ENCODE measurements around the gene KDM1B. TPM values are rescaled to one million over a fixed set of nuclear protein-coding genes. Genes with fewer than 3 reads are reported as not detected.
A peak's percentile ranks its signal among the peaks of the same experiment; 100 is the strongest.

The KDM1B gene
- polyA plus RNA-seq, 4 donors, result 7.0 to 12.1 (median 9.6) TPM

GRCh38 chr6:18186540-18187250, 31.5 kb downstream of the KDM1B start:
- DNase-seq (no peak), FAIRE-seq (no peak)
- Histone ChIP-seq H3K36me3 (ENCODE audit: control insufficient read depth in 3 of 3, insufficient read depth in 2 of 3, low read depth in 1 of 3, low read length in 3 of 3) (peaks cover 3 to 6% (median 4%) of the 10 kb centered on the region in 3 donors), H3K27me3 (ENCODE audit: control insufficient read depth in 3 of 3, insufficient read depth in 3 of 3, low read length in 3 of 3) (no peaks in the 10 kb centered on the region), H3K4me1 (ENCODE audit: control insufficient read depth in 3 of 3, insufficient read depth in 2 of 3, low read depth in 1 of 3, low read length in 2 of 3) (no peaks in the 10 kb centered on the region), H3K4me3 (ENCODE audit: low read depth in 1 of 3, low read length in 3 of 3) (no peak overlapping the region), H3K9me3 (ENCODE audit: control insufficient read depth in 2 of 2, insufficient read depth in 1 of 2, low read depth in 1 of 2, low read length in 1 of 2) (no peaks in the 10 kb centered on the region), H3K27ac (ENCODE audit: low read depth in 1 of 3, low read length in 2 of 3) (no peak overlapping the region)
- WGBS, 3 donors, result 87 to 95% (median 88%) methylated on average over 4 of the region's 4 CpGs

- peaks cover 3 to 12% (median 4%) of the 10 kb centered on the region in 3 donors for H3K36me3 ChIP-seq (ENCODE audit: control insufficient read depth in 3 of 3, insufficient read depth in 2 of 3, low read depth in 1 of 3, low read length in 3 of 3)
- WGBS, 3 donors, result 93 to 97% (median 95%) methylated on average over 10 of the region's 10 CpGs
- H3K4me3 ChIP-seq (ENCODE audit: low read depth in 1 of 3, low read length in 3 of 3), result no peak overlapping the region
- H3K27me3 ChIP-seq (ENCODE audit: control insufficient read depth in 3 of 3, insufficient read depth in 3 of 3, low read length in 3 of 3), result no peaks in the 10 kb centered on the region
- no peak for DNase-seq
- FAIRE-seq, result no peak
- H3K27ac ChIP-seq (ENCODE audit: low read depth in 1 of 3, low read length in 2 of 3), result no peak overlapping the region
- no peaks in the 10 kb centered on the region for H3K4me1 ChIP-seq (ENCODE audit: control insufficient read depth in 3 of 3, insufficient read depth in 2 of 3, low read depth in 1 of 3, low read length in 2 of 3)
- no peaks in the 10 kb centered on the region for H3K9me3 ChIP-seq (ENCODE audit: control insufficient read depth in 2 of 2, insufficient read depth in 1 of 2, low read depth in 1 of 2, low read length in 1 of 2)
These were observed 32.5 kb downstream of the KDM1B start for GRCh38 chr6:18187701-18188100.

- Histone ChIP-seq H3K27me3 (ENCODE audit: control insufficient read depth in 3 of 3, insufficient read depth in 3 of 3, low read length in 3 of 3) (no peaks in the 10 kb centered on the region), H3K9me3 (ENCODE audit: control insufficient read depth in 2 of 2, insufficient read depth in 1 of 2, low read depth in 1 of 2, low read length in 1 of 2) (no peaks in the 10 kb centered on the region), H3K4me3 (ENCODE audit: low read depth in 1 of 3, low read length in 3 of 3) (no peak overlapping the region), H3K27ac (ENCODE audit: low read depth in 1 of 3, low read length in 2 of 3) (no peak overlapping the region), H3K36me3 (ENCODE audit: control insufficient read depth in 3 of 3, insufficient read depth in 2 of 3, low read depth in 1 of 3, low read length in 3 of 3) (peaks cover 3 to 17% (median 6%) of the 10 kb centered on the region in 3 donors), H3K4me1 (ENCODE audit: control insufficient read depth in 3 of 3, insufficient read depth in 2 of 3, low read depth in 1 of 3, low read length in 2 of 3) (no peaks in the 10 kb centered on the region)
- no peak for DNase-seq
- WGBS, 3 donors, result 74 to 92% (median 91%) methylated on average over 2 of the region's 2 CpGs
- no peak for FAIRE-seq
These were observed 34.0 kb downstream of the KDM1B start for GRCh38 chr6:18189196-18189595.

- no peak for FAIRE-seq
- peaks cover 2 to 18% (median 6%) of the 10 kb centered on the region in 3 donors for H3K36me3 ChIP-seq (ENCODE audit: control insufficient read depth in 3 of 3, insufficient read depth in 2 of 3, low read depth in 1 of 3, low read length in 3 of 3)
- no peak for DNase-seq
- H3K9me3 ChIP-seq (ENCODE audit: control insufficient read depth in 2 of 2, insufficient read depth in 1 of 2, low read depth in 1 of 2, low read length in 1 of 2), result no peaks in the 10 kb centered on the region
- H3K4me1 ChIP-seq (ENCODE audit: control insufficient read depth in 3 of 3, insufficient read depth in 2 of 3, low read depth in 1 of 3, low read length in 2 of 3), result no peaks in the 10 kb centered on the region
- no peak overlapping the region for H3K4me3 ChIP-seq (ENCODE audit: low read depth in 1 of 3, low read length in 3 of 3)
- no peak overlapping the region for H3K27ac ChIP-seq (ENCODE audit: low read depth in 1 of 3, low read length in 2 of 3)
- no peaks in the 10 kb centered on the region for H3K27me3 ChIP-seq (ENCODE audit: control insufficient read depth in 3 of 3, insufficient read depth in 3 of 3, low read length in 3 of 3)
- WGBS, 3 donors, result 96 to 99% (median 96%) methylated on average over 3 of the region's 3 CpGs
These were observed 36.8 kb downstream of the KDM1B start for GRCh38 chr6:18192026-18192425.

GRCh38 chr6:18203786-18204185, 48.6 kb downstream of the KDM1B start:
- H3K4me3 ChIP-seq (ENCODE audit: low read depth in 1 of 3, low read length in 3 of 3), result no peak overlapping the region
- no peak for FAIRE-seq
- H3K36me3 ChIP-seq (ENCODE audit: control insufficient read depth in 3 of 3, insufficient read depth in 2 of 3, low read depth in 1 of 3, low read length in 3 of 3), result peaks cover 0 to 43% (median 5%) of the 10 kb centered on the region in 3 donors
- 90 to 96% (median 92%) methylated on average over 6 of the region's 6 CpGs for WGBS, 3 donors
- DNase-seq, result no peak
- H3K9me3 ChIP-seq (ENCODE audit: control insufficient read depth in 2 of 2, insufficient read depth in 1 of 2, low read depth in 1 of 2, low read length in 1 of 2), result no peaks in the 10 kb centered on the region
- H3K27ac ChIP-seq (ENCODE audit: low read depth in 1 of 3, low read length in 2 of 3), result no peak overlapping the region
- H3K4me1 ChIP-seq (ENCODE audit: control insufficient read depth in 3 of 3, insufficient read depth in 2 of 3, low read depth in 1 of 3, low read length in 2 of 3), result no peaks in the 10 kb centered on the region
- H3K27me3 ChIP-seq (ENCODE audit: control insufficient read depth in 3 of 3, insufficient read depth in 3 of 3, low read length in 3 of 3), result no peaks in the 10 kb centered on the region

- 94 to 98% (median 95%) methylated on average over 8 of the region's 8 CpGs for WGBS, 3 donors
- Histone ChIP-seq H3K36me3 (ENCODE audit: control insufficient read depth in 3 of 3, insufficient read depth in 2 of 3, low read depth in 1 of 3, low read length in 3 of 3) (peaks cover 2 to 38% (median 7%) of the 10 kb centered on the region in 3 donors), H3K4me3 (ENCODE audit: low read depth in 1 of 3, low read length in 3 of 3) (no peak overlapping the region), H3K9me3 (ENCODE audit: control insufficient read depth in 2 of 2, insufficient read depth in 1 of 2, low read depth in 1 of 2, low read length in 1 of 2) (no peaks in the 10 kb centered on the region), H3K4me1 (ENCODE audit: control insufficient read depth in 3 of 3, insufficient read depth in 2 of 3, low read depth in 1 of 3, low read length in 2 of 3) (no peaks in the 10 kb centered on the region), H3K27me3 (ENCODE audit: control insufficient read depth in 3 of 3, insufficient read depth in 3 of 3, low read length in 3 of 3) (no peaks in the 10 kb centered on the region), H3K27ac (ENCODE audit: low read depth in 1 of 3, low read length in 2 of 3) (no peak overlapping the region)
- FAIRE-seq, result no peak
- DNase-seq, result no peak
These were observed 49.5 kb downstream of the KDM1B start for GRCh38 chr6:18204691-18205090.

- DNase-seq (no peak), FAIRE-seq (no peak)
- Histone ChIP-seq H3K27ac (ENCODE audit: low read depth in 1 of 3, low read length in 2 of 3) (no peak overlapping the region), H3K9me3 (ENCODE audit: control insufficient read depth in 2 of 2, insufficient read depth in 1 of 2, low read depth in 1 of 2, low read length in 1 of 2) (no peaks in the 10 kb centered on the region), H3K4me3 (ENCODE audit: low read depth in 1 of 3, low read length in 3 of 3) (no peak overlapping the region), H3K27me3 (ENCODE audit: control insufficient read depth in 3 of 3, insufficient read depth in 3 of 3, low read length in 3 of 3) (no peaks in the 10 kb centered on the region), H3K4me1 (ENCODE audit: control insufficient read depth in 3 of 3, insufficient read depth in 2 of 3, low read depth in 1 of 3, low read length in 2 of 3) (peaks cover 0 to 2% (median 0%) of the 10 kb centered on the region in 3 donors), H3K36me3 (ENCODE audit: control insufficient read depth in 3 of 3, insufficient read depth in 2 of 3, low read depth in 1 of 3, low read length in 3 of 3) (peaks cover 2 to 36% (median 5%) of the 10 kb centered on the region in 3 donors)
- WGBS, 3 donors, result 89 to 97% (median 93%) methylated on average over 6 of the region's 6 CpGs
These were observed 51.4 kb downstream of the KDM1B start for GRCh38 chr6:18206591-18206990.

- FAIRE-seq, result no peak
- WGBS, 3 donors, result 73 to 87% (median 82%) methylated on average over 8 of the region's 8 CpGs
These were observed 52.2 kb downstream of the KDM1B start for GRCh38 chr6:18207438-18207837.

GRCh38 chr6:18207949-18208348, 52.7 kb downstream of the KDM1B start:
- DNase-seq, result no peak
- H3K27me3 ChIP-seq (ENCODE audit: control insufficient read depth in 3 of 3, insufficient read depth in 3 of 3, low read length in 3 of 3), result no peaks in the 10 kb centered on the region
- no peak overlapping the region for H3K4me3 ChIP-seq (ENCODE audit: low read depth in 1 of 3, low read length in 3 of 3)
- no peak overlapping the region for H3K27ac ChIP-seq (ENCODE audit: low read depth in 1 of 3, low read length in 2 of 3)
- WGBS, 3 donors, result 38 to 66% (median 47%) methylated on average over 2 of the region's 2 CpGs
- peaks cover 0 to 2% (median 0%) of the 10 kb centered on the region in 3 donors for H3K4me1 ChIP-seq (ENCODE audit: control insufficient read depth in 3 of 3, insufficient read depth in 2 of 3, low read depth in 1 of 3, low read length in 2 of 3)
- FAIRE-seq, result no peak
- peaks cover 2 to 33% (median 4%) of the 10 kb centered on the region in 3 donors for H3K36me3 ChIP-seq (ENCODE audit: control insufficient read depth in 3 of 3, insufficient read depth in 2 of 3, low read depth in 1 of 3, low read length in 3 of 3)
- H3K9me3 ChIP-seq (ENCODE audit: control insufficient read depth in 2 of 2, insufficient read depth in 1 of 2, low read depth in 1 of 2, low read length in 1 of 2), result no peaks in the 10 kb centered on the region

More at GRCh38 chr6:18207438-18207837, 52.2 kb downstream of the KDM1B start:
- Histone ChIP-seq H3K27me3 (ENCODE audit: control insufficient read depth in 3 of 3, insufficient read depth in 3 of 3, low read length in 3 of 3) (no peaks in the 10 kb centered on the region), H3K27ac (ENCODE audit: low read depth in 1 of 3, low read length in 2 of 3) (peak overlapping the region in 1 of 3 donors; percentile 17), H3K9me3 (ENCODE audit: control insufficient read depth in 2 of 2, insufficient read depth in 1 of 2, low read depth in 1 of 2, low read length in 1 of 2) (no peaks in the 10 kb centered on the region), H3K4me3 (ENCODE audit: low read depth in 1 of 3, low read length in 3 of 3) (no peak overlapping the region), H3K4me1 (ENCODE audit: control insufficient read depth in 3 of 3, insufficient read depth in 2 of 3, low read depth in 1 of 3, low read length in 2 of 3) (peaks cover 0 to 2% (median 0%) of the 10 kb centered on the region in 3 donors), H3K36me3 (ENCODE audit: control insufficient read depth in 3 of 3, insufficient read depth in 2 of 3, low read depth in 1 of 3, low read length in 3 of 3) (peaks cover 2 to 32% (median 4%) of the 10 kb centered on the region in 3 donors)
- DNase-seq, result no peak

Measured in small intestine (tissue), 7 donors.